K562 (cell line): ENCODE data around the gene CENPB.

ENCODE experiments used
- ATF3 ChIP-seq, 2 experiments: fragments of 450-650 bp in 1 of 2; sonication (generic) in 1 of 2; formaldehyde crosslinking in 1 of 2; IDR thresholded peaks in 1 of 2; conservative IDR thresholded peaks in 1 of 2; 2 replicates each; pipeline versions ENCODE4 v1.6.1 to v1.8.1; 2016 to 2023; ENCODE audit warnings: mild to moderate bottlenecking in 2 of 2, moderate library complexity in 2 of 2, inconsistent platforms in 1 of 2, missing genetic modification reagents in 1 of 2
- CTCF ChIP-seq, 3 experiments: IDR thresholded peaks in 2 of 3; conservative IDR thresholded peaks in 1 of 3; 2 replicates each; pipeline ENCODE4 v1.5.1; 2011 to 2012; ENCODE audit warnings: low read length in 3 of 3, mild to moderate bottlenecking in 3 of 3, control low read depth in 2 of 3, improper control_type of control experiment in 1 of 3, inconsistent platforms in 1 of 3, low read depth in 1 of 3, mixed read lengths in 1 of 3, moderate library complexity in 1 of 3; ENCODE audit not compliant: insufficient read depth in 2 of 3
- EGR1 ChIP-seq: fragments of 450-650 bp; conservative IDR thresholded peaks from 2 replicates; pipeline ENCODE4 v1.6.1; 2017; ENCODE audit warnings: mild to moderate bottlenecking
- GABPA ChIP-seq: fragments of 200-800 bp; sonication (Bioruptor generic); conservative IDR thresholded peaks from 2 replicates; pipeline ENCODE4 v1.6.1; 2016; ENCODE audit warnings: low read depth, missing genetic modification characterization, missing compliant biosample characterization
- HDGF ChIP-seq: fragments of 450-650 bp; IDR thresholded peaks from 2 replicates; pipeline ENCODE4 v1.6.1; 2016
- NR1H2 ChIP-seq: sonication (generic); formaldehyde crosslinking; IDR thresholded peaks from 2 replicates; pipeline ENCODE4 v1.4.0; 2020; ENCODE audit warnings: mild to moderate bottlenecking, missing genetic modification reagents
- RNF219 ChIP-seq: fragments of 250-450 bp; sonication (Bioruptor Pico); IDR thresholded peaks from 2 replicates; pipeline ENCODE4 v1.5.0; 2022; ENCODE audit warnings: mild to moderate bottlenecking
- SMAD4 ChIP-seq: fragments of 250-450 bp; sonication (Bioruptor Pico); conservative IDR thresholded peaks from 2 replicates; pipeline ENCODE4 v1.8.0; 2021; ENCODE audit warnings: inconsistent platforms, mild to moderate bottlenecking, moderate library complexity
- SMC3 ChIP-seq: conservative IDR thresholded peaks from 2 replicates; pipeline ENCODE4 v1.6.1; 2011; ENCODE audit warnings: low read depth, low read length, improper control_type of control experiment; ENCODE audit not compliant: insufficient read depth
- SREBF2 ChIP-seq: sonication (generic); formaldehyde crosslinking; IDR thresholded peaks from 2 replicates; pipeline ENCODE4 v1.4.0; 2020; ENCODE audit warnings: mild to moderate bottlenecking, missing genetic modification reagents
- STAT5A ChIP-seq: IDR thresholded peaks from 2 replicates; pipeline ENCODE4 v1.6.1; 2012; ENCODE audit warnings: low read length, inconsistent platforms, borderline replicate concordance
- ZKSCAN1 ChIP-seq: fragments of 150-350 bp; IDR thresholded peaks from 2 replicates; pipeline ENCODE4 v1.6.1; 2016; ENCODE audit warnings: low read depth, low read length
- ZNF766 ChIP-seq: fragments of 200-800 bp; sonication (Bioruptor generic); conservative IDR thresholded peaks from 2 replicates; pipeline ENCODE4 v1.6.1; 2016; ENCODE audit warnings: missing genetic modification characterization, missing compliant biosample characterization

- no peak for TF ChIP-seq SMAD4 (CRISPR knock-in tag)
- no peak for TF ChIP-seq GABPA (tag)
- TF ChIP-seq ATF3 (IDR thresholded peaks at IDR 0.05), result no peak
- TF ChIP-seq ATF3 (CRISPR knock-in tag; conservative IDR thresholded peaks at IDR 0.05), result no peak
- TF ChIP-seq NR1H2 (CRISPR knock-in tag), result no peak
- TF ChIP-seq EGR1, result no peak
- no peak for TF ChIP-seq ZNF766 (CRISPR knock-in tag)
- no peak for TF ChIP-seq HDGF
- TF ChIP-seq RNF219 (CRISPR knock-in tag), result no peak
- TF ChIP-seq ZKSCAN1, result no peak
- no peak for TF ChIP-seq STAT5A
- no peak for TF ChIP-seq SMC3
- no peak for TF ChIP-seq CTCF (IDR thresholded peaks at IDR 0.05 in 2 of 3, conservative IDR thresholded peaks at IDR 0.05 in 1 of 3; ENCODE audit: insufficient read depth in 2 of 3, low read depth in 1 of 3, low read length in 3 of 3)
- no peak for TF ChIP-seq SREBF2 (CRISPR knock-in tag)
Measured at GRCh38 chr20:3801846-3802245, 15.3 kb upstream of the CENPB start.
